NCI-H510A (cell line): ENCODE measurements around the gene CDKN2B.
"Not testable (repeated sequence)": the region's sequence is repeated elsewhere in the genome, so short reads cannot be mapped to it uniquely, and the experiment has no call there.

Experiments
- DNase-seq: peaks from one replicate; lab custom pipeline; 2025; lab: John Stamatoyannopoulos, UW

CDKN2B gene

GRCh38 chr9:22008717-22009505 lies at the start of gene CDKN2B:
CDKN2B (minus strand) TSS chr9:22009305; CDS start chr9:22008953, 352 bp downstream.
- DNase-seq = peak; percentile 73

GRCh38 chr9:22057972-22058371 lies 48.9 kb upstream of the CDKN2B start:
- DNase-seq = not testable (repeated sequence)

GRCh38 chr9:22056402-22056801 lies 47.3 kb upstream of the CDKN2B start:
- DNase-seq = no peak

GRCh38 chr9:22055090-22055489 lies 46.0 kb upstream of the CDKN2B start:
- no peak for DNase-seq

- no peak for DNase-seq
Observed at GRCh38 chr9:22054529-22054928, 45.4 kb upstream of the CDKN2B start.

- DNase-seq = no peak
Observed at GRCh38 chr9:22054076-22054475, 45.0 kb upstream of the CDKN2B start.

- no peak for DNase-seq
Observed at GRCh38 chr9:22053178-22053577, 44.1 kb upstream of the CDKN2B start.

GRCh38 chr9:22052376-22052945 lies 43.4 kb upstream of the CDKN2B start:
- DNase-seq = no peak

GRCh38 chr9:22050924-22051323 lies 41.8 kb upstream of the CDKN2B start:
- no peak for DNase-seq

- no peak for DNase-seq
Observed at GRCh38 chr9:22049411-22049810, 40.3 kb upstream of the CDKN2B start.

GRCh38 chr9:22047596-22047995 lies 38.5 kb upstream of the CDKN2B start:
- DNase-seq = no peak

GRCh38 chr9:22046243-22046885 lies 37.3 kb upstream of the CDKN2B start:
- no peak for DNase-seq

- no peak for DNase-seq
Observed at GRCh38 chr9:22045423-22045822, 36.3 kb upstream of the CDKN2B start.

- no peak for DNase-seq
Observed at GRCh38 chr9:22044583-22044982, 35.5 kb upstream of the CDKN2B start.

- no peak for DNase-seq
Observed at GRCh38 chr9:22043928-22044327, 34.8 kb upstream of the CDKN2B start.

- DNase-seq = no peak
Observed at GRCh38 chr9:22041775-22042174, 32.7 kb upstream of the CDKN2B start.

- DNase-seq = no peak
Observed at GRCh38 chr9:22041344-22041743, 32.2 kb upstream of the CDKN2B start.

- no peak for DNase-seq
Observed at GRCh38 chr9:22040760-22041159, 31.7 kb upstream of the CDKN2B start.

- no peak for DNase-seq
Observed at GRCh38 chr9:22039258-22039657, 30.2 kb upstream of the CDKN2B start.

- no peak for DNase-seq
Observed at GRCh38 chr9:22037954-22038690, 29.0 kb upstream of the CDKN2B start.

- no peak for DNase-seq
Observed at GRCh38 chr9:22036866-22037626, 27.9 kb upstream of the CDKN2B start.

GRCh38 chr9:22035591-22036011 lies 26.5 kb upstream of the CDKN2B start:
- DNase-seq = no peak
